HL-60 (cell line): ENCODE data around the gene CYTIP.

Source experiments
- CTCF ChIP-seq: IDR thresholded peaks from one replicate; pipeline ENCODE4 v1.5.1; 2011; ENCODE audit warnings: low read length, control low read depth, inconsistent platforms; ENCODE audit not compliant: insufficient read depth
- SPI1 ChIP-seq: IDR thresholded peaks from 2 replicates; pipeline ENCODE4 v1.6.1; 2012; ENCODE audit warnings: low read depth, mild to moderate bottlenecking, borderline replicate concordance

- no peak for TF ChIP-seq SPI1
- no peak for TF ChIP-seq CTCF
Observed at GRCh38 chr2:157375384-157375783, 68.5 kb downstream of the CYTIP start.
